HG03280 (cell line): Measurements from ENCODE around the gene EID1.

Source experiments
- ATAC-seq: cut with Tn5 transposase; IDR thresholded peaks from one replicate; pipeline ENCODE4 v1.9.1; 2021; ENCODE audit warnings: mild to moderate bottlenecking, moderate library complexity; ENCODE audit not compliant: unreplicated experiment

EID1 gene

DNA sequence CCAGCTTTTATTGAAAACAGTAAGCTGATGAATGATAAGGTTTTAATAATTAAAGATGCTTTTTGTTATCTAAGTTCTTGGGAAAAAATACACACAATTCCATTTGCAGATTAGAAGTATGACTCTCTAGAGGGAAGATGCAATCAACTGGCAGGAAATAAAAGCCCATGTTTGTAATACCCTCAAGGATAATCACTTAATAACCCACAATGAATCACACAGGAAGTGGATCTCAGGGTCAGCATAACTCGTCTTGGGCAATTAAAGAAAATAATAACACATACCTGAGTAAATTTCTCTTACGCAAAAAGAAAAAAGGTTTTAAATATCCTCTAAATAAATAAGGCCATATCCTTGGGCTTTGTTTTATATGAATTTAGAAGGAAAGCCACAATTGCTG lies 9.4 kb upstream of the EID1 start:
- ATAC-seq = no peak

DNA sequence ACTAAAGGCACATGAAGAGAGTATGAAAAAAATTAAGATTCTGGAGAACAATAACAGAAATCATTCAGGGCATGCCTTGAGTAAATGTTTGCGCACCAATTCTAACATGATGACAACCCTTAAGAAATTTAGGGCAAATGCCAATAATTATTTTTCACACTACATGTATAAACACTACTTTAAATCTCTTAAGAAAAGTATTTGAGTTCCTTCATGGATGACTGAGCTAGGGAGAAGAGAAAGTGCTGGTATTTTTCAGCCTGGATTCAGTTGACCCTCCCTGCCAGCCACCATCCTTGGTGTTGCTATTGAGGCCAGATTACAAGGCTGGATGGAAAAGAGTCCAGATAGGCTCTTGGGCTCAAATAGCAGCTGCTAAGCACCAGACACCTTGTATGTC lies 8.0 kb upstream of the EID1 start:
- ATAC-seq = no peak

DNA sequence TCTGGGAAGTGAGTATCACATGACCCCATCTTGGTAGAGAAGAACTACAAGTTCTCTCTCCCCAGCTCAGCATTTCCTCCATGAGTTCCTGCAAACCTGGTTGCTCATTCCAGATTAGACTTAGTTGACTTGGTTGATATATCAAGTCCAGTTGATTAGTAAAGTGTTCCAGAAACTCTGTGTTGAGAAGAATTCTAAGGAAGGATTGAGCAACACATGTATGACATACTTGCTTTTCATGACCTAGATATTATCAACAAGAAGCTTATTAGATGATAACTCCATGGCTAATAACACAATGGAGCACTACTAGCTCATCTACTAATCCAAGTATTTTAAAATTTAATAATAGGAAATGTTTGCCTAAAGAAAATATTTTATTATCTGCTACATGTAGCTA lies 6.4 kb upstream of the EID1 start:
- ATAC-seq = no peak

DNA sequence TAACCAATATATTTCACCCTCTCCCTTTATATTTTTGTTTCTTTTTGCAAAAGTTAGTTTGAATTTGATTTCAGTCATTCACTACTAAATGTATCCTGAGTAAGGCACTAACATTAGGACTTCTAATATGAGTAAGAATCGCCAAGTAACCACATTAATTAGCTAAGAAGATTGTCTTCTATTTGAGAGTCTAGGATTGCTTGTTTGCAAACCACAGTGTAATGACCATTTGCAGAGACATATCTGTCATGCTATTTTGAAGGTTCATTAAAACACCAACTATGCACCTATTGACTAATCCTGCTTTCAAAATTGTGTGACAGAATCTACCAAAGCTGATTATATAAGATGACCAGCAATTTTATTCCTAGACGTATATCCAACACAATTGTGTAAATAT lies 5.3 kb upstream of the EID1 start:
- no peak for ATAC-seq

DNA sequence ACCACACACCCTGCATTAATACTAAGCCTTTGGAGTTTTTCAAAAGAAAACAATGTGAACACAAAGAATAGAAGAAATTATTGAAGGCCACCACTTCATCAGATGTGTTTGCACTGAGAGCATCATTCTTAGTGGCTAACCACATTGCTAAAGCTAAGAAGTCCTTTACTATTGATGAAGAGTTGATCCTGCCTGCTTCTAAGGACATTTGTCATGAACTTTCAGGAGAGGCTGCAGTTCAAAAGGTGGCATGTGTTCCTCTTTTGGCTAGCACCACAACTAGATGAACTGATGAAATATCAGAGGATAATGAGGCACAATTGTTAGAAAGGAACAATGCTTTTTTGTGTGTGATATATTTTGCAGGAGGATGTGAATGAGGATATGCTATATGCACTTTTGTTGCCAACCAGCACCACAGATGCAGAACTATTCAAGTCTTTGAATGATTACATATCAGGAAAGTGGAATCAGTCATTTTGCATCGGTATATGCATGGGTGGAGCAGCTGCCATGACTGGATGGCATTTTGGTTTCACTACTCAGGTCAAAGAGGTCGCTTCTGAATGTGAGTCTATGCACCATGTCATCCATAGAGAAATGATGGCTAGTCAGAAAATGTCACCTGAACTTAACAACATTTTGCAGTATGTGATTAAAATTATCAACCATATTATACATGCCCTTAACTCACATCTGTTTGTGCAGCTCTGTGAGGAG lies 2.5 kb upstream of the EID1 start:
- no peak for ATAC-seq

DNA sequence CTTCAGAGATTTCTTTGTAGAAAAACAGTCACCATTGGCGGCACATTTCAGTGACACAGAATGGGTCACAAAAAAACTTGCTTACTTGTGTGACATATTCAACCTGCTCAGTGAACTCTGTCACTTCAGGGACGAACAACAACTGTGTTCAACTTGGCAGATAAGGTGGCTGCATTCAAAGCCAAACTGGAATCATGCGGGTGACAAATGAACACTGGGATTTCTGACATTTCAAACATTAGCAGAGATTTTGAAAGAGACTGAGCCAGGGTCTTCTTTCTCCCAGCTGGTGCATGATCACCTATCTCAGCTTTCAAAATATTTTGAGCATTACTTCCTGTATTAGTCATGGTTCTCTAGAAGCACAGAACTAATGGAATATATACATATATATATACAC lies 1.9 kb upstream of the EID1 start:
- ATAC-seq = no peak

- ATAC-seq = no peak
These were observed 2.2 kb downstream of the EID1 start for GRCh38 chr15:48880070-48880634.

GRCh38 chr15:48883699-48884098 lies 5.8 kb downstream of the EID1 start:
- no peak for ATAC-seq

GRCh38 chr15:48887144-48887543 lies 9.2 kb downstream of the EID1 start:
- no peak for ATAC-seq

DNA sequence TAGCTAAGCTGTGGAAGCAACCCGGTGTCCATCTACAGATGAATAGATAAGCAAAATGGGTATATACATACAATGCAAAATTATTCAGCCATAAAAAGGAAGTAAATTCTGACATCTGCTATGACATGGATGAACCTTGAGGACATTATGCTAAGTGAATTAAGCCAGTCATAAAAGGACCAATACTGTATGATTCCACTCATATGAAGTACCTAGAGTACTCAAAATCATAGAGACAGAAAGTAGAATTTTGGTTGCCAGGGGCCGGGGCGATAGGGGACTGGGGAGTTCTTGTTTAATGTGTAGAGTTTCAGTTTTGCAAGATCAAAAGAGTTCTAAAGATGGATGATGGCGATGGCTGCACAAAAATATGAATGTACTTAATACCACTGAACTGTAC lies 10.3 kb downstream of the EID1 start:
- ATAC-seq = no peak

GRCh38 chr15:48888836-48889235 lies 10.9 kb downstream of the EID1 start:
- no peak for ATAC-seq

- ATAC-seq = no peak
These were observed 12.0 kb downstream of the EID1 start for GRCh38 chr15:48889925-48890324.

GRCh38 chr15:48890375-48890972 lies 12.5 kb downstream of the EID1 start:
- ATAC-seq = no peak

DNA sequence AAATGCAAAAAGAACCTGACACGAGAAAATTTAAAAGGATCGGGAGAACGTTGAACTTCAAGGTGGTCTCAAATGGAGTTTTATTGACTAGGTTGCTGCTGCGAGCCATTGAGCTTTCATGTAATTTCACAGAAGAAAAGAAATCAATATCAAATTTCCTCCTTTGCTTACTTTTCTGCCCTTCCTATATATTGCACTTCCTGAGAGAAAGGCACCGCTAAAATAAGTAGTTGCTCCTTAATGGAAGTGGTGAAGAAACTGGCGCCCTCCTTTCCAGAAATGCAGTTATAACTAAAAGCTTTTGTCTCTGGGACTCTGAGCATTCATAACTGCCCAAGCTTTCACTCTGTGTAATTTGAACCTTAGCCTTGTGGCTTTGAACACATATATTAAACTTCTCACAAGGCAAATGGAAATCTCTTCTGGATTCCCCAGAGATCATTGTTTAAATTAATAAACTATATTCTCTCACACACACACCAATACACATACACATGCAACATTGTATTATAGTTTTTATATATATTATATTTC lies 13.4 kb downstream of the EID1 start:
- ATAC-seq = no peak

DNA sequence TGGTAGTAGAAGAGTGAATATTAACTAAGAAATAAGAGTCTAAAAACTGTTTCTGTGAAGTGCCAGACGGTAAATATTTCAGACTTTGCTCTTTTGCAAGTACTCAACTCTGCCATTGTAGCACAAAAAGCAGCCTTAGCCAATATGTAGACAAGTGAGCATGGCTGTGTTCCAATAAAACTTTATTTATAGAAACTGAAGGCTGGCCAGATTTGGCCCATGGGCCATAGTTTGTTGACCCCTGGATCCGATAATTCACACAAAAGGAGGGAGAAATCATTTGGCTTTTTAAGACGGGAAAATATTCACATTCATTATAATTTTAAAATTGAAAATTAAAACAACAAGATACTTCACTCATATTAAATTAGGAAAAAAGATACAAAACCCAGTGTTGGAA lies 15.4 kb downstream of the EID1 start:
- ATAC-seq = no peak

GRCh38 chr15:48896869-48897814 lies 19.2 kb downstream of the EID1 start:
- no peak for ATAC-seq

DNA sequence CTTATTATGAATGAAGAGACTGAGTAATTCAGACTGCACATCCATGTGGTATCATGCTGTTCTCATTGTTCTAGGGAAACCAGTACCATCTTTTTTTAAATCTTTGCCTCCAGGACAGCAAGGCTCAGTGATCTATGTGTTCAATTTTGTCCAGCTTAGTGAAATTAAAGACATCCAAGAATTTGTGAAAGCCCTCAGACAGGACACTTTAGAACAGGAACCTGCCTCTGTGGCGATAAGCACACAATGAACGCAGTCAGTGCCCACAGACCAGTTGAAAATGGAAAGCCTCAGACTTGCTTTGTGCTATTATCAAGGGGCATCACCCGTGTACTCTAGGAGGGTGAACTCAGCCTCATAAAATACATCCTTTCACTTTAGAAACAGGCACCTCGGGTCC lies 20.1 kb downstream of the EID1 start:
- no peak for ATAC-seq

DNA sequence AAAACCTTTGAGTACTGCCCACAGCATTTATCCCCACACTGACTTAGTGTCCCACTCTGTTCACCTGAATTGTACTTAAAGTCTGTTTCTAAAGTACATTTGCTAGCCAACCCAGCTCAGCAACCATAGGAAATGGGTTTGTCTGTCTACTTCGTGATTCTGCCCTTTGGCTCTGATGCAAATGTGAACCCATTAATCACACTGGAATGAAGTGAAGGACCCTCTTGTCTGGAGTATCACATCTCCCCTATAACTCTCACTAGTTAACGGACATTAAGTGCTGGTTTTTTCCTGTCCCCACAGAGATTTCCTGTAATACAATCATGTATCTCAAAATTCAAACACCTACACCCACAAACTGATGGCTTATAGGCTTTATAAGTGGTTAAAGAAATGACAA lies 20.5 kb downstream of the EID1 start:
- ATAC-seq = no peak

GRCh38 chr15:48899793-48900192 lies 21.9 kb downstream of the EID1 start:
- no peak for ATAC-seq

- ATAC-seq = no peak
These were observed 26.8 kb downstream of the EID1 start for GRCh38 chr15:48904758-48905157.

DNA sequence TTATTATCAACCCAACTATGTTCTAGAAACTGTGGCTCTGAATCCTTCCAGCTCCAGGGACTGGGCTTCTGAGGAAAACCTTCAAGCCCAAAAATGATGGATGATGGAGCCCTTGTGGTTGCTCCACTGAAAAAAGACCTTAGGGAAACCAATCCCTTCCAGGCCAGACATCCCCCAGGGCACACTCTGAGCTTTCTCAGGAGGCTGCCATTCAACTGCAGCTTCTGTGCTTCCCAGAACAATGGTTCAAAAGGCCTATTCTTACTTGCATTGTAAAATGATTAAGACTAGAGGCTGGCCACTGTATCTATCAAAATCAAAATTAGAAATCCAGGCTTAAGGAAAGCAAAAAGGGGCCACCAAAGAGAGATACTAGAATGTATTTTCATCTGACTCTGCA lies 27.3 kb downstream of the EID1 start:
- ATAC-seq = no peak
